Measurements from ENCODE around the gene PRKCQ. TPM values are rescaled to one million over a fixed set of nuclear protein-coding genes. Genes with fewer than 3 reads are reported as not detected.

The PRKCQ gene
- total RNA-seq, 1 donor from 2014 or later = 0.94 TPM

- DNase-seq (ENCODE audit: low spot score) (no peak), ATAC-seq (no peak)
- intact Hi-C loops (cut with DNase I) = loop anchor here (10.0 kb wide), 1 partner anchor 198 kb away; the partner anchor contains the start of gene PFKFB3
Observed at GRCh38 chr10:6402960-6403359, 177.1 kb downstream of the PRKCQ start.

DNA sequence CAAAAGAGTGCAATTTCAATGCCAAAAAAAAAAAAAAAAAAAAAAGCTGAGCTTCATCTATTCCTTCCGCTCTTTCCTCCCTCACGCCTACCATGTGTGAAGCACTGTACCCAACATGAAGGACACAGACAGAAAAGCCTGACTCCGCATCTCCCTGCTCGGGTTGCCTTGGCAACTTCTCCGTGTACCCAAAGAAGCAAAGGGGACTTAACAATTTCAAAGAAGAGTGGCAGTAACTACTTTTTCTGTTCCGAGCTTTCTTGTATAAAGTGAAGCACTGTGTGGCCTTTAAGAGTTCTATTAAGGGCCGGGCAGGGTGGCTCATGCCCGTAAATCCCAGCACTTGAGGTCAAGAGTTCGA lies 177.7 kb downstream of the PRKCQ start:
- DNase-seq (ENCODE audit: low spot score) (no peak), ATAC-seq (no peak)
- intact Hi-C loops (cut with DNase I) = loop anchor here (10.0 kb wide), 1 partner anchor 198 kb away; the partner anchor contains the start of gene PFKFB3

DNA sequence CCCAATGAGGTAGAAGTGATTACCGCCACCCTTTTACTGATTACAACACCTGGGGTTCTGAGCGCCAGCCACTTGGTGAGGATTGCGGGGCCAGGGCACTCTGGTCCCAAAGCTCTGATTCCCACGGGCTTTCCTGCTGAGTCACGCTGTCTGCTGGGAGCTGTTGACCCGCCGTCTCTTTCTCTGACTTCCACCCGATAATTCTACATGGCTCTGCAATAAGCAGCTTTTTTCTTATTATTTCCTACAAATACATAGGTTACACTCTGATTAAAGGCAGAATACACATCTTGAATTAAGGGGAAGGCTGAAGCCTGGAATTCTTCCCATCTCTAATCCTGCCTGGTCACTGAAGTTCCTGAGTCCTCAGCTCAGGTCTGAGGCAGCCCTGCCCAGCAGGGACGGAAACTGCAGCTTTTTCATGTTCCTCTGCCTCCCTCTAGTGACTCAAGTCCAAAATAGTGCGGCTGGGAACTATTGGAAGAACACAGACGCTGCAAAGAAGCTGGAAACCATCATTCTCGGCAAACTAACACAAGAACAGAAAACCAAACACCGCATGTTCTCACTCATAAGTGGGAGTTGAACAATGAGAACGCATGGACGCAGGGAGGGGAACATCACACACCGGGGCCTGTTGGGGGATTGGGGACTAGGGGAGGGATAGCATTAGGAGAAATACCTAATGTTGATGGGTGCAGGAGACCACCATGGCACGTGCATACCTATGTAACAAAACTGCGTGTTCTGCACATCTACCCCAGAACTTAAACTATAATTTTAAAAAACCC lies 178.3 kb downstream of the PRKCQ start:
- intact Hi-C loops (cut with DNase I) = loop anchor here (10.0 kb wide), 1 partner anchor 197 kb away; the partner anchor contains the start of gene PFKFB3
- DNase-seq (ENCODE audit: low spot score) (peak; percentile 75), ATAC-seq (peak; percentile 96)

GRCh38 chr10:6400821-6401465 lies 179.1 kb downstream of the PRKCQ start:
- no peak for DNase-seq (ENCODE audit: low spot score)
- intact Hi-C loops (cut with DNase I) = loop anchor here (10.0 kb wide), 1 partner anchor 196 kb away; the partner anchor contains the start of gene PFKFB3
- ATAC-seq = no peak

- ATAC-seq (peak; percentile 42), DNase-seq (ENCODE audit: low spot score) (no peak)
- intact Hi-C loops (cut with DNase I) = loop anchor here (10.0 kb wide), 1 partner anchor 196 kb away; the partner anchor contains the start of gene PFKFB3
Observed at GRCh38 chr10:6400331-6400730, 179.7 kb downstream of the PRKCQ start.

- no peak for ATAC-seq
Observed at GRCh38 chr10:6399879-6400278, 180.2 kb downstream of the PRKCQ start.

GRCh38 chr10:6399231-6399741 lies 180.8 kb downstream of the PRKCQ start:
- DNase-seq (ENCODE audit: low spot score) (no peak), ATAC-seq (peak; percentile 35)
- intact Hi-C loops (cut with DNase I) = no loop called here

More at GRCh38 chr10:6399879-6400278, 180.2 kb downstream of the PRKCQ start:
- DNase-seq (ENCODE audit: low spot score) = no peak
- intact Hi-C loops (cut with DNase I) = loop anchor here (10.0 kb wide), 1 partner anchor 195 kb away; the partner anchor contains the start of gene PFKFB3

GRCh38 chr10:6398399-6398798 lies 181.7 kb downstream of the PRKCQ start:
- no peak for DNase-seq (ENCODE audit: low spot score)
- intact Hi-C loops (cut with DNase I) = no loop called here
- ATAC-seq = no peak

DNA sequence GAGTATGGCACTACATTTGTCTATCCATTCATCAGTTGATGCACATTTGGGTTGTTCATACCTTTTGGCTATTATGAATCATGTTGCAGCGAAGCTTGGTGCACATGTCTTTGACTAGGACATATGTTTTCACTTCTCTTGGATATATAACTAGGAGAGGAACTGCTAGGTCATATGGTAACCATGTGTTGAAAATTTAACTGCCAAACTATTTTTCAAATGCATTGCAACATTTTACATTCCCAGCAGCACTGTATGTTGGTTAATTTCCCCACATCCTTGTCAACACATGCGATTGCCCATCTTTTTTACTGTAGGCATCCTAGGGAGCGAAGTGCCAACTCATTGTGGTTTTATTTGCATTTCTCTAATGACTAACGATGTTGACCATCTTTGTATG lies 183.4 kb downstream of the PRKCQ start:
- ATAC-seq (no peak), DNase-seq (ENCODE audit: low spot score) (no peak)
- intact Hi-C loops (cut with DNase I) = no loop called here

- DNase-seq (ENCODE audit: low spot score) = no peak
- intact Hi-C loops (cut with DNase I) = no loop called here
- ATAC-seq = no peak
Observed at GRCh38 chr10:6396226-6396625, 183.8 kb downstream of the PRKCQ start.

DNA sequence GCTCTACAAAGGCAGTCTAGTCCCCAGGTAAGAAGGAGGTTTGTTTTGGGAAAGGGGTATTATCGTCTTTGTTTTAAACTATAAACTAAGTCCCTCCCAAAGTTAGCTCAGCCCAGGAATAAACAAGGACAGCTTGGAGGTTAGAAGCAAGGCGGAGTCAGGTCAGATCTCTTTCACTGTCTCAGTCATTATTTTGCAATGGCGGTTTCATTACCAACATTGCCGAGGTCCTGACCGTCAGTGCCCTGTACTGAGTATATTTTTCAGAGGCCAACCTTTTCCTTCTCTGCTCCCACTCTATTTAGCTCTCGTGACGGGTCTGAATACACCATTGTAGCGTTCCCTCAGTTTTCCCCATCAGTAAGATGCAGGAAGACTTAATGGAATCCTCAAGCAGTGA lies 184.5 kb downstream of the PRKCQ start:
- no peak for ATAC-seq
- DNase-seq (ENCODE audit: low spot score) = no peak
- intact Hi-C loops (cut with DNase I) = no loop called here

DNA sequence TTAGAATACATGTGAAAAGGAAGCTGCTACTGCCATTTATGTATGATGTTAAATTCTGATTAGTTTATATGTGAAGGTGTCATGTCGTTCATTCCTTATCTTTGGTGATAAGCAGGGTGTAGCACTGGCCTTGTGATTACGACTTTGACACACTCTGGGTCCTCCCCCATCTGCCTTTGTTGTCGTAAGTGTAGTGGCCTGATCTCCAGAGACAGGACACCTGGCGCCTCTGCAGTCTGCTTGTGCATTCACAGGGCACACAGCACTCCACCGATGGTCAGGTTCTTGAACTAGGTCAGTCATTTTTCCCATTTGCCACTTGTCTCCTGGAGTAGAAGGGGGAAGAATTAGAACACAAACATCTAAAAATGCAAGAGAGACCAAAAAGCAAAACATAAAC lies 186.0 kb downstream of the PRKCQ start:
- intact Hi-C loops (cut with DNase I) = no loop called here
- ATAC-seq = no peak

GRCh38 chr10:6393168-6393567 lies 186.9 kb downstream of the PRKCQ start:
- ATAC-seq = no peak
- DNase-seq (ENCODE audit: low spot score) = no peak
- intact Hi-C loops (cut with DNase I) = no loop called here

More for the DNA sequence above, 186.0 kb downstream of the PRKCQ start:
- no peak for DNase-seq (ENCODE audit: low spot score)

GRCh38 chr10:6390213-6390845 lies 189.7 kb downstream of the PRKCQ start:
- DNase-seq (ENCODE audit: low spot score) (no peak), ATAC-seq (no peak)
- intact Hi-C loops (cut with DNase I) = no loop called here

GRCh38 chr10:6388261-6388893 lies 191.7 kb downstream of the PRKCQ start:
- DNase-seq (ENCODE audit: low spot score) = no peak
- no peak for ATAC-seq
- intact Hi-C loops (cut with DNase I) = no loop called here

DNA sequence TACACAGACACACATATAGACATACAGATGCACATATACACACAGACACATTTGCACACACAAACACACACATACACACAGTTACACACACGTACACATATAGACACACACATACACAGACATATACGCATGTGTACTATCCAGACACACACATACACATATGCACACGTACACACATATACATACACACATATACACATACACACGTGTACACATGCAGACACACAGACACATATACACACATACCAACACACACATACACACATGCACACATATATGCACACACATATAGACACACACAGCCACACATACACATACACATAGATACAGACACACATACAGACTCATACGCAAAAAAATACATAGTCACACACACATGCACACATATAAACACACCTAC lies 193.1 kb downstream of the PRKCQ start:
- ATAC-seq (no peak), DNase-seq (ENCODE audit: low spot score) (no peak)
- intact Hi-C loops (cut with DNase I) = no loop called here

GRCh38 chr10:6386346-6386745 lies 193.7 kb downstream of the PRKCQ start:
- ATAC-seq = peak; percentile 67
- intact Hi-C loops (cut with DNase I) = no loop called here

GRCh38 chr10:6385665-6386064 lies 194.4 kb downstream of the PRKCQ start:
- intact Hi-C loops (cut with DNase I) = no loop called here
- DNase-seq (ENCODE audit: low spot score) = no peak

More at GRCh38 chr10:6386346-6386745, 193.7 kb downstream of the PRKCQ start:
- no peak for DNase-seq (ENCODE audit: low spot score)

DNA sequence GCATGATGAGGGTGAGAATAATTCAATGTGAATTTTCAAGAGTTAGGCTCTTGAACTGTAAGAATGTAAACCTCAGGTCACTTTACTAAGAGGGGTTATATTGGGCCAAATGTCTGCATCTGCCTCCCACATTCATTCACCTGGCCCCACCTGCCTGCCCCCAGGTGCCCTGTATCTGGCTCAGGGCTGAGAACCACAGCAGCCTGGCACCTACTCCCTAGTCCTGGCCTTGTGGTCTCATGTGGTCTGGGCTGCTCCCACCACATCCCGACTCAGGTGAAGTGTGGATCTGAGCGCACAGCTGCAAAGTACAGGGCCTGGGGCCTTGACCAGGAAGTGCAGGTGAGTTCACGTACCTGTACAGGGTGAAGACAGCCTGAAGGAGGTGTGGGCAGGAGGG lies 195.2 kb downstream of the PRKCQ start:
- intact Hi-C loops (cut with DNase I) = no loop called here
- ATAC-seq = no peak
- DNase-seq (ENCODE audit: low spot score) = no peak

More at GRCh38 chr10:6385665-6386064, 194.4 kb downstream of the PRKCQ start:
- no peak for ATAC-seq
